ENCODE data around the gene ZNF791.
"Not testable (repeated sequence)": the region's sequence is repeated elsewhere in the genome, so short reads cannot be mapped to it uniquely, and the experiment has no call there.

ZNF791 gene

DNA sequence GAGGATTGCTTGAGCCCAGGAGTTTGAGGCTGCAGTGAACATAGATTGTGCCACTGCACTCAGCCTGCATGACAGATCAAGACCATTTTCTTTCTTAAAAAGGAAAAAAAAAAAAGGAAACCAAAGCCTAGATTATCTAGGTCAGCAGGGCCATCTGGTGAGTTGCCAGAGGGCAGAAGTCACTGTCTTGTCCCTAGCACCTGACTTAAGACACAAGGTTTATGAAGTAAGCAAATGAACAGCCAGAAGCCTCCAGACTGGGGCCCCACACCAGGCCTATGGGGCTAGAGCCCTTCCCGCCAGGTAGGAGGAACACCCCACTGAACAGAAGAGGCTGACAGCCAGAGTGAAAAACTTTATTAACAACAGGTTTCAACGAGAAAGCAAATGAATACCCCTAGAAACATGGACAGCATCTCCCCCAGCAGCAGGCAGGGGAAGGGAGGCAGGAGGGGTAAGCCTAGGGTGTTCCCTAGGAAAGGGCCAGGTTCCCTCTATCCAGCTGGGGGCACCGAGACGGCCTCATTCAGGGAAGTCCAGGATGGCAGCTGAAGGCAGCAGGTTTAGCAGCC, 57.1 kb downstream of the ZNF791 start:
- DNase-seq (ENCODE audit: low read depth) = no peak

DNA sequence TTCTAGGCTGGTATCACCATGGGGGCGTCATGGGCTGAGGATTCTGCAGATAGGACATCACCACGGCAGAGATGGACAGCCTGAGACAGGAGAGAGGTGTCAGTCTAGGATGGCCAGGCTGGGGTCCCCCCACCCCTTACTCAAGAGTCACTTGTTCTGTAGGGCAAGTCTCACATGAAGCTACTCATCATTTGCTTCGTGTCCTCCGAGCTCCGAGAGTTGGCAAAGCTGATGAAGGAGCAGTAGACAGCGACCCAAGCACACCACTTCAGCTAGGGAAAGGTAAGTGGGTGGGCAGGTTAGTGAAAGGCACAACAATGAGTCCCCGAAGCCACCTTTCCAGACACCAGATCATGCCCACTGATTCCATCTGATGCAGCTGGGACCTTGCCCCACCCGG, 57.6 kb downstream of the ZNF791 start:
- DNase-seq (ENCODE audit: low read depth) = no peak

DNA sequence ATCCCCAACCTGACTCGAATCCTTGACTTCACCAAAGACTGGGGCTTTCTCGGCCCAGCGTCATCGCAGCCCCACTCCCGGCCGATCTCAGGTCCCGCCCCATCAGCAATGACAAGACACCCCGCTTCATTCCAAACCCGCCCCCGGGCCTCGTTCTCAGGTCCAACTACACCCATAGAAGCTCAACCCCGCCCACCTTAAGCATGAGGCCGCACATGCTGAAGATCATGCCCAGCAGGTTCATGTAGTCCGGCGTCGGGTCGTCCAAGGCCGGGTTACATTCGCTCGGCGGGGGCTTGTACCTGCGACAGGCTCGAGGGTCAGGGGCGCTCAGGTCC, 58.2 kb downstream of the ZNF791 start:
- DNase-seq (ENCODE audit: low read depth) = no peak

DNA sequence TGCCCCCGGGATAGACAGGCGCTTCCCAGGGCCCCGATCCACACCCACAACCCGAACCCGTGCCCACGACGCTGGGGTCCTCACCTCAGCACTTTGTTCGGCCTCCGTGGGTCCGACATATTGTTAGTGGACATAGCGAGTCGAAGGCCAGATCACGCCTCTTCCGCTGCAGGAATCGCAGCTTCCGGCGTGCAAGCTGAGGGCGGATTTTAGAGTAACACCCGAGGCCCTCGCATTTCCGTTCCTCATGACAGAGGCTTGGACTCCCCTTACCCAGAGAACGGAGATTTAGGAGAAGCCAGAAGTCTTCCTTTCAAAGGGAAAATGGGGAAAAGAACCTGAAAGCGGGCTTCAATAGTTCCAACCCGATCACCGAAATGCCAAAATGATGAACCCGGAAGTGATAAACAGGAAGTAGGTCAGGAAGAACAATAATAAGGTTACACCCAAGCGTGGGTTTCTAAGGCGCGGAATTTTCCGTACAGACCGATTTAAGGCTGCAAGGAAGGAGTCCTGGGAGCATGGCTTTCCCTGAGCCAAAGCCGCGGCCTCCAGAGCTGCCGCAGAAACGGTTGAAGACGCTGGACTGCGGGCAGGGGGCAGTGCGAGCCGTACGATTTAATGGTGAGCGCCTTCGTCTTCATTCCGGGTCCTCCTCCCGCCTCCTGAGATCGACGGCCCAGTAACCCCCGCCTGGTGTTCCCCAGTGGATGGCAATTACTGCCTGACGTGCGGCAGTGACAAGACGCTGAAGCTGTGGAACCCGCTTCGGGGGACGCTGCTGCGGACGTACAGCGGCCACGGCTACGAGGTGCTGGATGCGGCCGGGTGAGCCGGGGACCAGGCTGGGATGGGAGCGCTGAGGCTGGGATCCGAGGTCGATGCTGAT, 58.8 kb downstream of the ZNF791 start:
- peak; percentile 58 for DNase-seq (ENCODE audit: low read depth)

DNA sequence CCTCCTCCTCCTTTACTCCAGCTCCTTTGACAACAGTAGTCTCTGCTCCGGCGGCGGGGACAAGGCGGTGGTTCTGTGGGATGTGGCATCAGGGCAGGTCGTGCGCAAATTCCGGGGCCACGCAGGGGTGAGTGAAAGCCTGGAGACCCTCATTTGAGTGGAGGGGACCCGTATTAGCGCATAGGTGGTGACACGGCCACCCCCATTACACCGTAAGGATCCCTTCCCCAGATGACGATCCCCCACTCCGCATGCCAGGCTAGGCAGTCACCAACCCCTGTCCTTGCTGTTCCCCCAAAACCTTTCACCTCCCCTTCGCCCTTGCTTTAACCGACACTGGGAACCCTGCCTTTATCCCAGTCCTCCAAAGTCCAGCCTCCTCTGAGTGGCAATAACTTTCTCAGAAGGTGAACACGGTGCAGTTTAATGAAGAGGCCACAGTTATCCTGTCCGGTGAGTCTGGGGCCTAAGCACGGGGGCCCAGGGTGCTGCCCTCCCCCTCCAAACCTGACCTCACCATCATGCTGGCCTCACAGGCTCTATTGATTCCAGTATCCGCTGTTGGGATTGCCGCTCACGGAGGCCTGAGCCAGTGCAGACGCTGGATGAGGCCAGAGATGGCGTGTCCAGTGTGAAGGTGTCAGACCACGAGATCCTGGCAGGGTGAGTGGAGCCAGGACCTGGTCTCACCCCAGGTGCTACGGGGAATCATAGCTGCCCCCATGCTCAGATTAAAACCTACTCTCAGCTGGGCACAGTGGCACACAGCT, 59.6 kb downstream of the ZNF791 start:
- DNase-seq (ENCODE audit: low read depth) = no peak

DNA sequence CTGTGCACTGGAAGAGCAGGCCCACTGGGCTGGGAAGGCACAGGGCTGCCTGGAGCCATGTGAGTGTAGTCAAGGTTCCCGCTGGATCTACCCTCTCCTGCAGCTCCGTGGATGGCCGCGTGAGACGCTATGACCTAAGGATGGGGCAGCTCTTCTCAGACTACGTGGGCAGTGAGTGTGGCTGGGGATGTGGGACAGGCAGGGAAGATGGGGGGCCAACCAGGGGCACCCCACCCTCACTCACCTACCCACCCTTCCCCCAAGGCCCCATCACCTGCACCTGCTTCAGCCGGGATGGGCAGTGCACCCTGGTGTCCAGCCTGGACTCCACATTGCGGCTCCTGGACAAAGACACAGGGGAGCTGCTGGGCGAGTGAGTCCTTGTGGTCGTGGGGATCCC, 62.0 kb downstream of the ZNF791 start:
- DNase-seq (ENCODE audit: low read depth) = no peak

DNA sequence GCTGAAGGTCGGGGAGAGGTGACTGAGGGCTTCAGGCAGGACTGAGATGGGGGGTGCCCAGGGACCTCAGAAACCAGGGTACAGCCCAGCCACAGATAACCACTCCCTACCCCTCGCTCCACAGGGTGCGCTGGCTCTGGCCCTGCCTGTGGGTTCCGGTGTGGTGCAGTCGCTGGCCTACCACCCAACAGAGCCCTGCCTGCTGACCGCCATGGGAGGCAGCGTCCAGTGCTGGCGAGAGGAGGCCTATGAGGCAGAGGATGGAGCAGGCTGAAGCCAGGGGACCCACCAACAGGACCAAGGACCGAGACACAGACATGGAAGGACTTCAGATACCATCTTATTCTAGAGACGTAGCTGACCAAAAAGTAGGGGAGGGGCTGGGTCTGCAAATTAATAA, 64.7 kb downstream of the ZNF791 start:
- no peak for DNase-seq (ENCODE audit: low read depth)

DNA sequence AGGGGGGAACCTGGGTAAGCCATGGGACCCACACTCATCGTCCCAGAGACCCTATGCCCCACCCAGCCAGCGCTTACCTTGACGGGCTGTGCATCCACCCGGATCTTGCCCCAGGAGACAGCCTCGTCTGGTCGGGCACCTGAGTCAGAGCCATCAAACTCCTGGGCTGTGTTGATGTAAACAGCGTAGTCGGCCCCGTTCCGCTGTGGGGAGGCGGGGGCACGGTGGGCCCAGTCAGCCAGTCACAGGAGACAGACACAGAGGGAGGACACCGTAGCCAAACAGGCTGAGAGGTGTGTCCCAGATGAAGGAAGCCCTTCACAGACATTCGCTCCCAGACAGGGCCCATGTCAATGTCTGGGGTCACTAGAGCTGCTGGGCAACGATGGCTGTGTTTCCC, 65.2 kb downstream of the ZNF791 start:
- DNase-seq (ENCODE audit: low read depth) = no peak

DNA sequence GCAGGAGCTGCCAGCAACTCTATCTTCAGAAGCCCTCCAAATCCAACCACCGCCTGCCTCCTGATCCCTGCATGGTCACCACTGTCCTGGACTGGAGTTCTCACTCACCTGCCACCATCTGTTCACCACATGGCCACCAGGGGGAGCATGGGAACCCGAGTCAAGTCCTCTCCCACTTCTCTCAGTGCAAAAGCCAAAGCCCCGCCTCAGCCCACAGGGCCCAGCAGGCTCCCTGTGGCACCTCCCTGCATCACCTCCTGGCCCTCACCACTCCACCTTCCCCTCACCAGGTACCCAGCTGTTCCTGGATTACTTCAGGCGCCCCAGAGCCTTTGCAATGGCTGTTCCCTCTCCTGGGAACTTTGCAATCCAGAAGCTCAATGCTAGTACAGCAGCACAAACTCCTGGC, 65.7 kb downstream of the ZNF791 start:
- no peak for DNase-seq (ENCODE audit: low read depth)

DNA sequence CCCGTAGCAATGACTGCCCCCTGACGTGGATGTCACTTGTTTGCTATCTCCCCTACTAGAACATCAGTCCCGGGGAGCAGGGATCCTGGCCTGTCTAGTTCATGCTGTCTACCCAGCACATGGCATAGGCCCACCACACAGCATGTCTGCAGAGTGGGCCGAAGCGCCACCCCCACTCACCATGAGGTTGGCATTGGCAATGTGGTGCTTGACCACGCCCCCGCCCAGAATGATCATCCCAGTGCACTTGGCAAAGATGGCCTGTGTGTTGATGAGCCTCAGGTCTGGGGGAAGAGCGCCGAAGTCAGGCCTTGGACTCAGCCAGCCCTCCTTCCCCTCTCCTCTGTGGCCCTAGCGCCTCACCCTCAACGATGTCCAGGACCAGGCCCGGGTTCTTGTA, 66.2 kb downstream of the ZNF791 start:
- no peak for DNase-seq (ENCODE audit: low read depth)

DNA sequence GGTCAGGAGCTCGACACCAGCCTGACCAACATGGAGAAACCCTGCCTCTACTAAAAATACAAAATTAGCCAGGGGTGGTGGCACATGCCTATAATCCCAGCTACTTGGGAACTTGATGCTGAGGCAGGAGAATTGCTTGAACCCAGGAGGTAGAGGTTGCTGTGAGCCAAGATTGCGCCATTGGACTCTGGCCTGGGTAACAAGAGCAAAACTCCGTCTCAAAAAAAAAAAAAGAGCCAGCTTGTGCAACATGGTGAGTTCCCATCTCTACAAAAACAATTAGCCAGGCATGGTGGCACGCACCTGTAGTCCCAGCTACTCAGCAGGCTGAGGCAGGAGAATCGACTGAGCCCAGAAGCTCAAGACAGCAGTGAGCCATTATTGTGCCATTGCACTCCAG, 67.3 kb downstream of the ZNF791 start:
- DNase-seq (ENCODE audit: low read depth) = not testable (repeated sequence)

DNA sequence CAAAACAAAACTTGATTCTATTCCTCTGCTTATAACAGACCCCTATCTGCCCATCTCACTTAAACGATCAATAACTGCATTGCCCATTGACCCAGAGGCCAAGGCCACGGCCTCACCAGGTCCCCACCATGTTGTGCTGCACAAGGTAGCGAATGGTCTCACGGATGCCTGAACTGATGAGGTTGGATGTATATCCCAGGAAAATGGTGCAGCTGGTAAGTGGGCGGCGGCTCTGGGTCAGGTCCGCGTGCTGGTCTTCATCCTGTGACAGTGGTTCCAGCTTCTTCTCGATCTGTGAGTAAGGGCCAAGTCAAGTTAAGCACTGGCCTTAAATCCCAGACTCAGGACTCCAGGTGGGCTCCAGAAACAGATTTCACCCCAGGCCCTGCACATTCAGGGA, 69.3 kb downstream of the ZNF791 start:
- no peak for DNase-seq (ENCODE audit: low read depth)

DNA sequence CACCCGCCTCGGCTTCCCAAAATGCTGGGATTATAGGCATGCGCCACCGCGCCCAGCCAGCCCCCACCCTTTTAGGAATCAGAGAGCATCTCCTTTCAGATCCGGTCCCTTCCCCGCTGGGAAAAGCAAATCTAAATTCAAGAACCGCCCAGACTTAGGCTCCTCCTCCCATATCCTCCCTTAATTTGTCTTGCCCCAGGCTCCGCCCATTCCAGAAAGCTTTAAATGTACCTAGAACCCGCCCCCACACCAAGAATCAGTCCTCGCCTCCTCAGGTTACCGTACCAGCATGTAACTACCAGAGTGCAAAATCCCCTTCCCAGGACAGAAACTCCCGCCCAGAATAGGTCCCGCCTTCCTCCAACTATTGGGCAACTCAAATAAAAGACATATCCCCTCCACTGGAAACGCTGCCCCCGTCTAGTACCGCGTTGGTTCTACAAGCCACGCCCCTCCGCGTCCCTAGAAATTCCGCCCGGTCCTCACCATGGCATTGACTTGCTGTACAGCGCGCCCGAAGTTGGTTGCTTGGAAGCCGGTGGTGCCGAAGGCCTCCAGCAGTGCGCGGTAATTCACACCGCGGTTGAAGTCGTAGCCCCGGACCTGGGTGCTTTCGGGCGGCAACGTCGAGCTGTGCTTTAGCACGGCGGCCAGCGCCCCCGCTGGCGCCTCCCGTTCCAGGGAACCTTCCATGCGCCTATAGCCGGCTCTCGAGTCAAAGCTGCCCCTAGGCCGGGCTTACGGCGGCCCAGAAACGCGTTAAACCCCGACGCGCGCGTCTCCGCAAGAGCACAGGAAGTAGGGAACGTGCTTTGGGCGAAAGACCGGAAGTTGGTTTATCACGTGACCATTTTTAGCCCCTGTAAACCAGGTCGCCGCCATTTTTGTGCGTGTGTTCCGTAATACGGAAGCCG, 70.6 kb downstream of the ZNF791 start, which contains the start of gene DHPS:
DHPS (minus strand) TSS at position 807 of the 914 bp plus-strand sequence; CDS start at position 693, 114 bp downstream.
- DNase-seq (ENCODE audit: low read depth) = peak; percentile 83

All from GM04503 (cell line).